Upper lobe of right lung (tissue), 1 donor: Measurements from ENCODE around the gene CHTOP. TPM values are rescaled to one million over a fixed set of nuclear protein-coding genes. Genes with fewer than 3 reads are reported as not detected.

Source experiments
- ATAC-seq: fragments of 200-7000 bp; cut with Tn5 transposase; one replicate; pipeline ENCODE4 v1.9.1; 2020; ENCODE audit warnings: mild to moderate bottlenecking, moderate library complexity
- DNase-seq: peaks from one replicate; pipeline ENCODE4 v3.0.0-alpha.2; 2020
- H3K27ac ChIP-seq: fragments of 200-600 bp; one replicate; pipeline ENCODE4 v1.8.0; 2022
- H3K27me3 ChIP-seq: fragments of 200-600 bp; one replicate; pipeline ENCODE4 v1.8.0; 2022; ENCODE audit warnings: mild to moderate bottlenecking
- H3K36me3 ChIP-seq: fragments of 200-600 bp; one replicate; pipeline ENCODE4 v1.8.0; 2022
- H3K4me1 ChIP-seq: fragments of 200-600 bp; one replicate; pipeline ENCODE4 v1.8.0; 2022
- H3K4me3 ChIP-seq: fragments of 200-600 bp; one replicate; pipeline ENCODE4 v1.8.0; 2022; ENCODE audit warnings: mild to moderate bottlenecking
- H3K9me3 ChIP-seq: fragments of 200-600 bp; one replicate; pipeline ENCODE4 v1.8.0; 2022
- intact Hi-C: fragments of 100-400 bp; cut with DNase I; formaldehyde crosslinking; loops from one replicate; pipeline ENCODE4 v1.11.0; 2022
- total RNA-seq: library from RNA; stranded (reverse); fragmentation: NEBNext Ultra II Directional; extraction: Animal tissue kit (Norgen Biotek cat#: 25700); gene quantifications from one replicate; pipeline ENCODE4 v1.2.1, GENCODE V29; 2021
- TF ChIP-seq, protein P1 (sequence below): fragments of 200-600 bp; IDR thresholded peaks from one replicate; pipeline ENCODE4 v1.8.0; 2022; ENCODE audit warnings: antibody characterized with exemption
- donor health status: DM: no; HTN: yes; CAD: no; lungs with severe emphysema.

The CHTOP gene
- total RNA-seq, 1 donor from 2014 or later: 63.5 TPM

DNA sequence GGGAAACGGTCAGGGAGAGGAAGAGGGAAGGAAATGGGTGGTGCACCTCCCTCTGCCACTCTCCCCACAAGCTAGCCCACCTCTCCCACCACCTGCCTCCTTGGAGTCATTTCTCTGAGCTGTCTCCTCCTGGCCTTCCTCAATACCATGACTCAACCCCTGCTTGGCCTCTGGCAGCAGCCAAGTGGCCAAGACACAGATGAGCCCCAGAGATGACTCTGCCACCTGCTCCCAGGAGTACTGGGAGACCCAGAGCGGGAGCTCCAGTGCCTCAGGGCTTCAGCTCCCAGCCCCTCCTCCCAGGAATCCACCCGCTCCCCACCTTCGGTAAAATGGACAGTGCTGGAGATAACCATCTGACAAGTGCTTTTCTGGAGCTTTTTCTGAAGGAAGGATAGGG, 23.5 kb upstream of the CHTOP start:
- Histone ChIP-seq H3K36me3 (peaks cover 13% of the 10 kb centered on the region), H3K4me1 (peaks cover 37% of the 10 kb centered on the region), H3K4me3 (no peak overlapping the region), H3K27me3 (no peaks in the 10 kb centered on the region), H3K9me3 (no peaks in the 10 kb centered on the region), H3K27ac (peak overlapping the region; percentile 93)
- TF ChIP-seq, protein P1, sequence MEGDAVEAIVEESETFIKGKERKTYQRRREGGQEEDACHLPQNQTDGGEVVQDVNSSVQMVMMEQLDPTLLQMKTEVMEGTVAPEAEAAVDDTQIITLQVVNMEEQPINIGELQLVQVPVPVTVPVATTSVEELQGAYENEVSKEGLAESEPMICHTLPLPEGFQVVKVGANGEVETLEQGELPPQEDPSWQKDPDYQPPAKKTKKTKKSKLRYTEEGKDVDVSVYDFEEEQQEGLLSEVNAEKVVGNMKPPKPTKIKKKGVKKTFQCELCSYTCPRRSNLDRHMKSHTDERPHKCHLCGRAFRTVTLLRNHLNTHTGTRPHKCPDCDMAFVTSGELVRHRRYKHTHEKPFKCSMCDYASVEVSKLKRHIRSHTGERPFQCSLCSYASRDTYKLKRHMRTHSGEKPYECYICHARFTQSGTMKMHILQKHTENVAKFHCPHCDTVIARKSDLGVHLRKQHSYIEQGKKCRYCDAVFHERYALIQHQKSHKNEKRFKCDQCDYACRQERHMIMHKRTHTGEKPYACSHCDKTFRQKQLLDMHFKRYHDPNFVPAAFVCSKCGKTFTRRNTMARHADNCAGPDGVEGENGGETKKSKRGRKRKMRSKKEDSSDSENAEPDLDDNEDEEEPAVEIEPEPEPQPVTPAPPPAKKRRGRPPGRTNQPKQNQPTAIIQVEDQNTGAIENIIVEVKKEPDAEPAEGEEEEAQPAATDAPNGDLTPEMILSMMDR: no peak
- ATAC-seq (no peak), DNase-seq (no peak)
- intact Hi-C loops: no loop called here

DNA sequence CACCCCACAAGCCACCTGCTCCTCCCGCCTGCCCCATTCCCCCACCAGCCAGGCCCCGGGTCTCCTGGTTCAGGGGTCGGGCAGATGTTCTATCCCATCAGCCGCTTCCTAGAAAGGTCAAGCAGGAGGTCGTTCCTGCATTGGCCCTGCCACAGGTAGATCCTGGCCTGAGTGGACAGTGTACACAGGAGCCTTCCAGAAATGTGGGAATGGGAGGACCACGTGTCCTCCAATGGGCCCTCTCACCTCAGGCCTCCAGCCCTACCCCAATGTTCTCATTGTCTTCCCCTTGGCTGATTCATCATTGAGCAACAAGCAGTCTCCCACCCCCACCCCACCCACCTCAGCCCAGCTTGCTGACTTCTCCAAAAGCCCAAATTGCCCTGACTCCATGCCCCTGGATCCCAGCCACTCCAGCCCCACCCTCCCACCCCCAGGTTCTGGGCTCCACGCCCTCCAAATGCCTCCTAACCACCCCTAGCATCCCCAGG, 23.0 kb upstream of the CHTOP start:
- no peaks in the 10 kb centered on the region for H3K9me3 ChIP-seq
- H3K4me3 ChIP-seq: no peak overlapping the region
- intact Hi-C loops: no loop called here
- H3K27ac ChIP-seq: peak overlapping the region; percentile 93
- DNase-seq (no peak), ATAC-seq (no peak)
- peaks cover 37% of the 10 kb centered on the region for H3K4me1 ChIP-seq
- peaks cover 13% of the 10 kb centered on the region for H3K36me3 ChIP-seq
- no peaks in the 10 kb centered on the region for H3K27me3 ChIP-seq
- TF ChIP-seq, protein P1: no peak

DNA sequence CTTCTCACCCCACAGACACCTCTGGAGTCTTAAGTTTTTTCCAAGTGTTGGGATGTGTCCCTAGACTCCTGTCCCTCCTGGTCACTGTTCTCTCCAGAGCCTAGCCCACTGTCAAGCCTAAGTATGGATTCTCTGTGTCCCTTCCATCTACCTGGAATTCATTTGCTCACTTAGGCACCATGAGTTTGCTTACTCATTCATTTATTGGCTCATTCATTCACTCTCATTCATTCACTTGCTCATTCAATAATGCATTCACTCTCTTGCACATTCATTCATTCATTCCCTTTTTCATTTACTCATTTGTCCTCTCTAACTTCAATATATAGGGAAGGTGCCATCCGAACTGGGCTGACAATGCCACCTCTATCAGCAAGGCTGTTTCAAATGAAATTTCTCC, 22.5 kb upstream of the CHTOP start:
- H3K27me3 ChIP-seq: no peaks in the 10 kb centered on the region
- H3K4me1 ChIP-seq: peaks cover 42% of the 10 kb centered on the region
- no peaks in the 10 kb centered on the region for H3K9me3 ChIP-seq
- peak overlapping the region; percentile 22 for H3K4me3 ChIP-seq
- no peak for ATAC-seq
- H3K27ac ChIP-seq: peak overlapping the region; percentile 93
- intact Hi-C loops: no loop called here
- TF ChIP-seq, protein P1: no peak
- peaks cover 13% of the 10 kb centered on the region for H3K36me3 ChIP-seq
- DNase-seq: no peak

DNA sequence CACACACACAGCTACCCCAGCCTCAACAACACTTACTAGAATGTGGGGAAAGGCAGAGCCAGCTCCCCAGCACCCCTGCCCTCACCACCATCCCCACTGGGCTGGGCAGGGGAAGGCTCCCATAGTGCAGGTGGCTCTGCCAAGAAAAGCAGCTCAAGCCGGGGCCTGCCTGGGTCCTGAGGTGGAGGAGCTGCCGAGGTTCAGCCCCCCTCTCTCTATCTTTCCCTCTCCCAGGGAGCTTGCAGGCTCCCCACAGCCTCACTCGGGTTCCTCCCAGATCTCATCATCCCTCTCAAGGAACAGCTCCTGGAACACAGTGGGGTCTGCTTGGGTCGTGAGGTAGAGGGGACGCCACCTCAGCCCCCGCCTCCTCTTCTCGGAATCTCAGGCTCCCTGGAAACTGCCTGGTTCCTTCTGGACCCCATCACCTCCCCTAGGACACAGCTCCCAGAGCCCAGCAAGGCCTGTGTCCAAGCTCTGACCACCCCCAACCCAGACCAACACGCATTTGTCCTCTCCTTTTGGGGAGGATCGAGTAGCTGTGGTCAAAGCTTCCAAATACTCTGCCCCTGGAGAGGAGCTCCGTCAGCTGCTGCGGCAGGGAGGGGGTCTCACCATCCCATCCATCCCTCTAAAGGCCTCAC, 21.6 kb upstream of the CHTOP start:
- ATAC-seq (no peak), DNase-seq (no peak)
- Histone ChIP-seq H3K27me3 (no peaks in the 10 kb centered on the region), H3K4me1 (peaks cover 49% of the 10 kb centered on the region), H3K36me3 (peaks cover 7% of the 10 kb centered on the region), H3K9me3 (no peaks in the 10 kb centered on the region), H3K4me3 (peak overlapping the region; percentile 61), H3K27ac (peak overlapping the region; percentile 86)
- TF ChIP-seq, protein P1: no peak
- intact Hi-C loops: no loop called here

DNA sequence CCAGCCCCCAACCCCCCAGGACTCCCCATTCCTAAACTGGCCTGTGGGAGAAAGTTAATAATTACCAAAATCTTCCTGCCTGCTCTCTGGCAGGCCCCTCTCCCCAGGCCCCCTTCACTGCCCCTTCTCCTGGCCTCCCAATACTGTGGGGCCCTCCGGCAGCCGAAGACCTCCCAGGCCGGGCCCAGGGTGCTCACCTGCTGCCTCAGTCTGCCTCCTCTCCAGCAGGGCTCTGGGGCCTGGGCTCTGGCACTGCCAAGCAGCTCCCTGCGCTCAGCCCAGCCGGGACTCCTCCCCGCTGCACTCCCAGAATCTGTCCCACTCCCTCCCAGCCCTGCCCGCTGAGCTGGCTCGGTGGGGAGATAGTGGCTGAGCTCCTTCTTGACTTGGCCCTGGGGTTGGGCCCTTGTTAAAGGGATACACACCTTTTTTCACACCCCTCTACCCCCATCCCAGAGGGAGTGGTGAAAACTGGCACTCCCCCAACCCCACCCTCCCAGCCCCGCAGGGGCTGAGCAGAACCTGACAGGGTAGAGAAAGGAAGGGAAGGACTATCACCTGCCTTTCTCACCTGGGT, 21.0 kb upstream of the CHTOP start, which contains the start of gene S100A16:
Gene S100A16 (minus strand): TSS at position 383 of the 577 bp plus-strand sequence. CDS start 4,986 bp downstream, outside the sequence.
- TF ChIP-seq, protein P1: no peak
- intact Hi-C loops: no loop called here
- ATAC-seq (peak; percentile 76), DNase-seq (peak; percentile 89)
- Histone ChIP-seq H3K4me3 (peak within 1 kb of the TSS; percentile 61), H3K27ac (peak within 1 kb of the TSS; percentile 86), H3K27me3 (no peaks in the 10 kb centered on the region), H3K36me3 (peaks cover under 1% of the 10 kb centered on the region), H3K9me3 (no peaks in the 10 kb centered on the region), H3K4me1 (peaks cover 45% of the 10 kb centered on the region)
